GM21528 (cell line): ENCODE results near the gene IPO13.

Experiments used
- ATAC-seq: cut with Tn5 transposase; IDR thresholded peaks from one replicate; pipeline ENCODE4 v1.9.1; 2021; ENCODE audit warnings: mild to moderate bottlenecking, moderate library complexity; ENCODE audit not compliant: unreplicated experiment, low FRiP score

Gene IPO13

DNA sequence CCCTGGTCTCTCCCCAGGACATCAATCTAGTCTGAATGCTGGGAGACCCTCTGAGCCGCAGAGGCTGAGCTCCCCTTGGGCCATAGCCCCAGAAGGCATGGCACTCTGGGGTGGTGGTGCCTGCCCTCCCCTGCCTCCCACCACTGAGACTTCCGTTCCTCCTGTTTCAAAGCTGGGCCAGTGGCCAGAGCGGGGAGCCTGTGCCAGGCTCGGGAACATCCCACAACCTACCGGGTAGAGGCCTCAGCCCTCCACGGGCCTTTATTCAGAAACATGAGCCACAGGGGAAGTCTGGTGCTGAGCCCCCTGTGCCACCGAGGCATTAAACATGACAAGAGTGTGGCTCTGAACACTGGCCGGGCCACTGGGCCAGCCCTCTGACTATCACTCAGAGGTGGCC, 52.7 kb downstream of the IPO13 start:
- ATAC-seq: no peak

DNA sequence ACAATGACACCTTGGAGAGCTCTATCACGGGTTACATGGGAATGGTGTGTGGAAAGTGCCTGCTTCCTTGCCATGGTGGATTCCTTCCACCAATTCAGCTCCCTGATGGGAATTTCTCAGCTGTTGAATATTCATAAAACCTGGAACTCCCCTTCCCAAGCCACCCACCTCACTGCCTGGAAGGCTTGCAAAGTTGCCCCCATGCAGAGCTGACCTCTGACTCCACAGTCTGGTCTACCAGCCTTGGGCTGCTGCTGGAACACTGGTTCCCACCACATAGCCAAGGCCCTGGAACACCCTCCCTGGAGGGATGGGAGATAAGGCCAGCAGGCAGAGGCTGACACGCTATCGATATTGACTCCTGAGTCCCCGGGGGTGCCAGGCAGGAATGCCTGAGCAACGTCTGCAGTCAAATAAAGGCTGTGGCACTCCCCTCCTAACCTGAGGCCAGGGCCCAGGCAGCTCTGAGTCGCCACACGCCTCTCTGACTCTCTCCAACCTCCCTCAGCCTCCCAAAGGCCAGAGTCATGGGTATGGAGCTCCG, 53.4 kb downstream of the IPO13 start:
- ATAC-seq: no peak

DNA sequence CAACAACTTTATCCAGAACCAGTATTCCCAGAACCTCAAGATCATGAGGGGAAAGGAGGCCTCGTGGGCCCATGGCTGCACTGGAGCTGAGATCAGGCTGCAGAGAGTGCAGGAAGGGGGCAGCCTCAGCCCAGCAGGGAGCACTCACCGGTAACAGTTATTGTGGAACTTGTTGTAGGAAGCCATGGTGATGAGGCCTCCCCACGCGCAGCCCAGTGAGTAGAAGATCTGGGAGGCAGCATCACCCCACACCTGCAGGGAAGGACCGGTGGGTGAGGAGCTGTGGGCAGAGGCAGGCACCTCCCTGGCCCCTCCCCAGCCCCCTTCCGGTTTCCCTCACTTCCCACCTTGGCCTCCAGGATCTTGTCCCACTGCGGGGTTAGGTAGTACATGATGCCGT, 55.4 kb downstream of the IPO13 start:
- ATAC-seq: no peak

DNA sequence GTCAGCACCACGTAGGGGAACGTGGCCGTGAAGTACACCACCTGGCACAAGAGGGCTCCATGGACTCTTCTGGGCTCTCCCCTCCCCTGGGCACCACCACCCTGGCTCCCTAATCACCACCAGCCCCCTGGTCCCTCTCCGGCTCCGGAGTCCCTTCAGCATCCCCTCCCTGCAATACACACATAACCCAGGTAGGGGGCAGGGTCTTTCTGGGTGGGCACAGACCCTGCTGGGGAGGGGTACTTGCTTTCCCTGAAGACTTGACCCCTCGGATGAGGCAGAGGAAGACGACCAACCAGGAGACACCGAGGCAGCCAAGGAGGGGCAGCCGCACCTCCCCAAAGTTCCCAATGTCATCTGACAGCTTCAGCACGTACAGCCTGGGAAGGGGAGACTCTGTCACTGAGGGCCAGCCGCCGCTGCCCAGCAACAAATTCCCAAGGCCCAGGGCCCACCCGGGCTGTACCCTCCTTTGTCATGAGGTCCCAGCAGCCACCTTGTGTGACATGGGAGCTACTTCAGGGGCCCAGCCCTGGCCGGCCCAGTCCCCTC, 55.9 kb downstream of the IPO13 start:
- ATAC-seq: no peak

DNA sequence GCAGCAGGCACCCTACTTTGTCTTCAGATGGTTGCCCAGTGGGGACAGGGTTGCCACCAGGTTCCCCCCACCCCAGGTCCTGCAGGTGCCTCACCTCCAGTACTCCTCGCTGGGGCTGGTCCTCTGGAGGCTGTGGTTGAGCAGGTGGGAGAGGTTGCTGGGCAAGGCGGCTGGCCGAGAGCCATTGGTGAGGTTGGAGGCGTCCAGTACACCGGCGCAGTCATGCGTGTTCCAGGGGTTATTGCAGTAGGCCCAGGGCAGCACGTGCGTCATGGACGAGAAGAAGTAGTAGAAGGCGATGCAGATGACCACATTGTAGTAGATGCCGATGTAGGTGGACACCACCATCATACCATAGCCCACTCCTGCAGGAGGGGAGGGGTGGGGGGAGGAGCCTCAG, 61.5 kb downstream of the IPO13 start:
- no peak for ATAC-seq

DNA sequence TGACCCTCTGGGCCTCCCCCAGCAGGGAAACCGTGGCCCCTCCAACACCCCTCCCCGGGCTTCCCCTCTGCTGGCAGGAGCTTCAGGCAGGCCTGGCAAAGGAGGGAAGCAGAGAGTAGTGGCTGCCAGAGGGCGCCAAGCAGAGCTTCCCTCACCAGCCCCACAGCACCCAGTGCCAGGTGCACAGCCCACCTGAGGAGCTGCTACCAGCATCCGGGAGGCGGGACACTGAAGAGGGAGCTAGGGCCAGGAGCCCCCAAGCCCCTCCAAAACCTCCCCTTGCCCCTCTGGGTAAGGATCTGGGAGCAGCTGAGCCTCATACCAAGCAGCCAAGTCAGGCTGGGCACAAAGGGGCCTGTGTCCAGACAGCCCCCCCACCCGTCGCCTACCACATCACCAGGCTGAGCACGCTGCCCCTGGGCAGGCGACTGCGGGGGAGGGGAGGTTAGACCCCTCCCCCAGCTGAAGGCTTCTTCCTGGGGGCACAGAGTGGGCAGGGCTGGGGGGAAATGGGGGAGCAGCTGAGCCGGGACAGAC, 64.3 kb downstream of the IPO13 start:
- no peak for ATAC-seq

DNA sequence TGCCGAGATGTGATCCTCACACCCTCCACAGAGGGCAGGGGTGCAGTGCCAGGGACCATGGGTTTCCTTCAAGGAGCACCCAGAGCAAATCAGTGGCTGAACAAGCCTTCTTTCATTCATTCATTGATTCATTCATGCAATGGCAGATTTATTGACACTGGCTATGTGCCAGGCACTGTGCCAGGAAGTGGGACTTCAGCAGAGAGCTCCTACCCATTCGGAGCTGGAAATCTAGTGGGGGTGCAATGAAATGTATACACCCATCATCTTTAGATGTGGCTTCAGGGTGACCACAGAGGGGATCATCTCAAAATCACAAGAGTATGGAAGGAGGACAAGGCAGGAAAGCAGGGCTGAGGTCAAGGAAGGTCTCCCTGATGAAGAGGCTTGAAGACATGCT, 65.7 kb downstream of the IPO13 start:
- no peak for ATAC-seq

DNA sequence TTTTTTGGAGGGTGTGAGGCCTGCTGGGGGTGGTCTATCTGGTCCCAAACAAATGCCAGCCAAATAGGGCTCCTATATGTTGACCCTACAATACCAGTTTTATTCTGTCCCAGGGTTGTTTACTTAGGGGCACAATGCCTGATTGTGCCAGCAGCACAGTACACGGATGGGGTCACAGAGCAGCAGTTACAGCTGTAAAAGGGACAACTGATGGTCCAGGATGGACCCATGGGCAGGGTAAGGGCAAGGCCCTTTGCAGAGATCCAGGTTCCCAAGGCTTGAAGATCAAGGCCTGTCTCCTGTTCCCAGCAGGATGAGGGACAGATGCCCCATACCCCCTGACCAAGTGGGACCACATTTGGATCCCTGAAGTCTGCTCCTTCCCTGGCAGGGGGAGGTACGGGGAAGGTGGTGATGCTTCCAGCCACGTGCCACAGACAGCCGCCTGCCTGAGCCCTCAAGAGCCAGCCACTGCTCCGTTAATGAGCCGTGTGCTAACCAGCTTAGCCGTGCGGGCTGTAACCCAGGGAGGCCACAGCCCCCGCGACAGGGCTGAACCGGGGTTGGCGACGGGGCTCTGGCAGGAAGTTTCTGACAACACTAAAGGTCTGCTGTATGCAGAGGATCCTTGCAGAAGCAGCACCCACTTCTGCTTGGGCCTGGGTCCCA, 66.3 kb downstream of the IPO13 start:
- no peak for ATAC-seq

DNA sequence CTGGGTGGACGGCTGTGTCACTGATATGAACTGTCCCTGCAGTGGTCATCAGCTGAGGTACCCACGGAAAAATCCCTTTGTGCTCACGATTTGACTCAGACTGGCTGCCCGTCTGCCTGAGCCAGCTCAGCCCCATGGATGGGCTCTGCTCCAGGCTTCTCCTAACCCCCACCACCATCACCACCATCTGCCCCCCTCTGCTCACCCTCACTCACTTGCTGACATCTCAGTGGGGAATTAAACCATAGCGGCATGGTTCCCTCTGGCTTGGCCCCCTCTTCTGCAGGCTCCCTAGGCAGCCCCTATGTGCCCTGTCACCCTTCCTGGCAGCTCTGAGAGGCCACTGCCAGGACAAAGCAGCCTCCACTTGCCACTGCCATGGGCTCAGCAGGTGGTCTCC, 67.2 kb downstream of the IPO13 start:
- ATAC-seq: no peak

DNA sequence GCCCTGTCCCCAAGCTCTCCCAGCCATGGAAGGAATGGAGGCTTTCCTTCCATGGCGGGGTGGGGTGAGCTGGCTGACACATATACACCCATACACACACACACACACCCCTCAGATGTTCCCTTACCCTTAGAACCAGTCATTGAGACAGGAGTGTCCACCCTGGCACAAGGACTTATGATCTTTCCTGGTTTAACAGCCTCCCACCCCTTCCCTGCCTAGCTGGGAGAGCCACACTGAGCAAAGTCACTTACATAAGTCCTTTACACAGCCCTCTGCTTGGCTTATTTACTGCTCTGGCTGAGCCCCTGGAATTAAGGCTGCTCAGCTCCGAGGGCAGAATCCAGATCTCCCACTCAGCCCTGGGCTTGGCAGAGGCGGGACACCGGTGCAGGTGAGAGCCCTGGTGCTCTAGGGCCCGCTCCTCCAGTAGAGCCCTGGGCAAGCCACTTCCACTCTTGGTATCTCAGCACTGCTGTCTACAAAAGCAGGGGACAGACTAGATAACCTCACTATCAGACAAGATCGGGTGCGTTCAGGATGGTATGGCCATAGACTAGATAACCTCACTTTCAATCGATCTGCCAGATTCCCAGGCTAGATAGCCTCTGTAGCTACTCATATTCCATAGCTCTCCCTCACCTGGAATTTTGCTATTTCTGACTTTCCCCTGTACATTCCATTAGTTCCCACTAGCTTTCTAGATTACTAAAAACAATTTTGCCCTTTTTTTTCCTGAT, 67.8 kb downstream of the IPO13 start:
- ATAC-seq: no peak

DNA sequence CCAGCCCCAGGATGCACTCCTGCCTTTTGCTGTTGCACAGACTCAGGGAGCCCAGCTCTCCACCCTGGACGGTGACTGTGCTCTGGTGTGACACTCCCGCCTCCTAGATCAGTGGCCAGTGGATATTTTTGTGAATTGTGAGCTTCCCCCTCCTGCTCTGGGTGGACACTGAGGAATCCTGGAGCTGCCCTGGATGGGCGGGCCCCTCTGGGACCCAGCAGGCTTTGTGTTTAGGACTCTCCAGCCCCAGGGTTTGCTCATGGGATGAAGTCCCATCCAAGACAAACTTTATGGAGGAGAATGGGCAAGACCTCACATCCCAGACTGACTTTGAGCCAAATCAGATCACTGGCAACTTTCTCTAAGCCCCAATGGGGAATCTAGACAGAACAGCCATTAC, 68.5 kb downstream of the IPO13 start:
- ATAC-seq: no peak

DNA sequence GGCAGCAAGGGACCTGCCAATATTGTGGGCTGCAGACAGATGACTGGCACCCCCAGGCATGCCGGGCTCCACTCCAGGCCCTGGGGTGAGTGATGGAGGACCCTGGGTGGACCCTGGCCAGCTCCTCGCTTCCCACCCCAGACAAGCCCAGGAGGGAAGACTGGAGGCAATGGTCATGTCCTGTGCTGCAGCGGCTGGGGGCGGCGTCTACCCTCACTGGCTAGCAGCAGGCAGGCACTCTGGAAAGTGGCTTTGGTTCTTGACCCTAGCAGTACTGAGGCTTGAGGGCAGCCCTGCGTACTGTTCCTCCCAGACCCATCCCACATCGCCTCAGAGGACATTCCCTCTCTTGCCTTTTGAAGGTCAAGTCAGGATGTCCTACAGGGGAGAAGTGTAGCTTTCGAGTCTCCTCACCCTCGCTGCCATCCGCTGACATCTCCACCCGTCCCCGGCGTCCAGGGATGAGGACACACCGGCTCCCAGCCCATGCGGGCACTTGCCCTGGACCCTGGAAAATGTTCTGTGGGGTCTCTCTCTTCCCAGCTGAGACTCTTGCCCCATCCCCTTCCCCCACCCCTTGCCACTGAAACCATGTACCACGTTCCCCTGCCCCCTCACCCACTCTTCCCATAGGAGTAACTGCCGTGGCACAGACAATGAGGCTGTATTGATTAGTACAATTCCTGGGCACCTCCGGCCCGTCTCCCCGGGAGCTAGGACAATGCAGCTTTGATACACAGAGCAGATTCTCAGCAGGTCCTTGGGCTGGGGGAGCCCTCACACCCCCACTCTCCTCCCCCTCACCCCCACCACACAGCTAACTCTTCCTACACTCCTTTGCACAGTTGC, 69.5 kb downstream of the IPO13 start:
- ATAC-seq: no peak

DNA sequence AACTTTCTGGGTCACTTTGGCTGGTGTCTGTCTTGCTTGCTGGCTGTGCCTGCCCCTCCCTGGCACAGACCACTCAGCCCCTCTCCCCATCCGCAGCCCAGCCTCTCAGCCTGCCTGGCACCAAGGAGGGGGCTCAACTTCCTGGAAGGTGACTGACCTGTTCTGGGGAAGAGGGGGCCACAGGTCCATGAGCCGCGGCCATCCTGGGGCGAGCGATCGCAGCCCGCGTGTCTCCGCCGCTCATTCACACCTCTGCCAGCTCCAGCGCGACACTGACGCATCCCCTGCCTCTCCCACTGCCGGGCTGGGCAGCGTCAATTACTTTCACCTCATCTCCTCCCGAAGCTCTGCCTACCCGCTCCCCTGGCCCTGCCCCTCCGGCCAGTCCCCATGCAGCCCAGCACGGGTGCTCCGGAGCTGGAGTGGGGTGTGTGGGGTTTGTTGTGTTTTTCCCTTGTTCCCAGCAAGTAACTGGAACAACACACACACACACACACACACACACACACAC, 70.2 kb downstream of the IPO13 start:
- ATAC-seq: no peak
